ENCODE data around the gene FLT4.

The FLT4 gene

DNA sequence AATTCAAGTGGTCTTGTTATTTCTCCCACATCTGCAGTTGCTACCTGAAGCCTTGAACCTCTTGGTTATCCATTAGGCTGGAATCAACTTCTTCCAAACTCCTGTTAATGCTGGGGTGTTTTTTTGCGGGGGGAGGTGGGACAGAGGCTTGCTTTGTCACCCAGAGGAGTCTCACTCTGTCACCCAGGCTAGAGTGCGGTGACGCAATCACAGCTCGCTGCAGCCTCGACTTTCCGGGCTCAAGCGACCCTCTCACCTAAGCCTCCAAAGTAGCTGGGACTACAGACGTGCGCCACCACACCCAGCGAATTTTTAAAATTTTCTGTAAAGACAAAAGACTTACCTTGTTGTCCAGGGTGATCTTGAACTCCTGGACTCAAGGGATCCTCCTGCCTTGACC lies 62.5 kb downstream of the FLT4 start:
- no peak for DNase-seq

GRCh38 chr5:180586204-180586603 lies 63.2 kb downstream of the FLT4 start:
- DNase-seq, result no peak

DNA sequence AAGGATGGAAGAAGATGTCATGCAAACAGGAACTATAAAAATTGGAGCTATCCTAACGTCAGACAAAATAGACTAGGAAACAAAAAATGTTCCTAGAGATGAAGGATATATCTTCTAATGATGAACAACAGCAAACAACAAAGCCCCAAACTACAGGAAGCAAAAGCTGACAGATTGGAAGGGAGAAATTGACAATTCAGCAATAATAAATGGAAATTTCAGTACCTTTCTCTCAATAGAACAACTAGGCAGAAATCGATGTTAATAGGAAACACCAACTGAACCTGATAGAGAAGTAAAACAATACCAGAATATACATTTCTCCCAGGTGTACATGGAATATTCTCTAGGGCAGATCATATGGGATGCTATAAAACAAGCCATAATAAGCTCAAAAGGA lies 65.7 kb downstream of the FLT4 start:
- DNase-seq, result no peak

DNA sequence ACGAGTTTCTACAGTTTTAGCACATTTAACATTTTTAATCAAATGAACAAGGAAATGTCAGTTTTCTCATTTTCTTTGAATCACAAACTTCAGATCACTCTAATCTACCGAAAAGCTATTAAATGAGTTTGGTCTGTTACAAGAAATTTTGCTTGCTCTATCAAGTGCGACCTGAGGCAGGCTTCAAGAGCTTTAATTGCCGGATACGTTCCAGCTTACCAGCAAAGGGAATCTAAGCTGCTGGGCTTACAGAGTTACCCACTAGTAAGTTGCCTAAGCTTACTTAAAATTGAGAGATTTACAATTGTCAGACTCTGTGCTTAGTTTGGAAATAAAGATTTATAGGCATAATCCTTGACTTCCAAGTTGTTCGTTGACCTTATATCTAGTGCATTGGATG lies 68.7 kb downstream of the FLT4 start:
- no peak for DNase-seq

- no peak for DNase-seq
These were observed 73.8 kb downstream of the FLT4 start for GRCh38 chr5:180575571-180575970.

GRCh38 chr5:180568914-180569313 lies 80.5 kb downstream of the FLT4 start:
- no peak for DNase-seq

- no peak for DNase-seq
These were observed 85.4 kb downstream of the FLT4 start for GRCh38 chr5:180563994-180564393.

- DNase-seq, result no peak
These were observed 91.2 kb downstream of the FLT4 start for GRCh38 chr5:180558232-180558631.

DNA sequence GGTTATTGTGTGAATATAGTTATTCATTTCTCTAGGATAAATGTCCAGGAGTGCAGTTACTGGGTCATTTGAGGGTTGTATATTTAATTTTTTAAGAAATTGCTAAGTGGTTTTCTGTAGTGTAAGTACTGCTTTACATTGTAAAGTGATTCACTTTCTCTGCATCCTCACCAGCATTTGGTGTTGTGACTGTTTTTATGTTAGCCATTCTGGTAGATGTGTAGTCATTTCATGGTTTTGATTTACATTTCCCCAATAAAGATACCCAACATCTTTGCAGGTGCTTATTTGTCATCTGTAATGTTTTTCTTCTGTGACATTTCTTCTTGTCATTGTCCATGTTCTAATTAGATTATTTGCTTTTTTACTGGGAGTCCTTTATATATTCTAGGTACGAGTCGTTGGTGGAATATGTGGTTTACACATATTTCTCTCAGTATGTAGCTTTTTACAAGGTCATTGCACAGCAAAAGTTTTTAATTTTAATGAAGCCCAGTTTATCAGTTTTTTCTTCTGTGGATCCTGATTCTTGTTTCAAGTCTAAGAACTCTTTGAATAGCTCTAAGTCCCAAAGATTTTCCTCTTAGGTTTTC lies 92.1 kb downstream of the FLT4 start:
- no peak for DNase-seq

GRCh38 chr5:180555168-180555921 lies 94.1 kb downstream of the FLT4 start:
- DNase-seq, result no peak

GRCh38 chr5:180553530-180553929 lies 95.9 kb downstream of the FLT4 start:
- no peak for DNase-seq

Data from bone marrow (tissue), 2 donors.